ENCODE measurements around the gene PIK3AP1.

PIK3AP1 gene

DNA sequence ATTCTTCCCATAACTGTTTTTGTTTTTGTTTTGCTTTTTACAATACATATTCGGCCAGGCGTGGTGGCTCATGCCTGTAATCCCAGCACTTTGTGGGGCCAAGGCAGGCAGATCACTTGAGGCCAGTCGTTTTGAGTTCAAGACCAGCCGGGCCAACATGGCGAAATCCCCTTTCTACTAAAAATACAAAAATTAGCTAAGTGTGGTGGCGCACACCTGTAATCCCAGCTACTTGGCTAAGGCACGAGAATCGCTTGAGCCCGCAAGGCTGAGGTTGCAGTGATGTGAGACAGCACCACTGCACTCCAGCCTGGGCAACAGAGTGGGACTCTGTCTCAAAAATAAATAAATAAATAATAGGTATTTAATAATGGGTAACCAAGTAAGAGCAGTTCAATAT is 135.8 kb downstream of the PIK3AP1 start:
- Histone ChIP-seq H4K91ac (ENCODE audit: low read length) (no peak overlapping the region), H3K4me1 (ENCODE audit: control insufficient read depth, insufficient read depth, low read depth, low read length) (peaks cover 7% of the 10 kb centered on the region), H3K4me2 (ENCODE audit: low read length, poor library complexity, severe bottlenecking) (peak overlapping the region; percentile 50), H3K18ac (ENCODE audit: low read depth in 1 of 2, low read length in 2 of 2) (no peak overlapping the region), H2BK120ac (ENCODE audit: low read depth, low read length) (no peak overlapping the region), H2BK12ac (ENCODE audit: low read length in 2 of 2) (no peak overlapping the region), H3K79me1 (replicated peaks; ENCODE audit: low read length, poor library complexity, severe bottlenecking) (no peaks in the 10 kb centered on the region), H2AK5ac (ENCODE audit: low read length, severe bottlenecking) (no peak overlapping the region), H3K36me3 (ENCODE audit: control insufficient read depth in 1 of 2, insufficient read depth in 2 of 2, low read depth in 1 of 2, low read length in 2 of 2) (no peaks in the 10 kb centered on the region), H3K27ac (ENCODE audit: low read length, poor library complexity, severe bottlenecking) (no peak overlapping the region), H3K27me3 (ENCODE audit: control insufficient read depth in 1 of 2, insufficient read depth in 1 of 2, low read length in 2 of 2) (no peaks in the 10 kb centered on the region), H2AFZ (ENCODE audit: low read depth, low read length) (no peak overlapping the region), H2BK5ac (ENCODE audit: low read depth, low read length, poor library complexity, severe bottlenecking) (no peak overlapping the region), H3K14ac (ENCODE audit: low read length in 2 of 2) (no peak overlapping the region), H2BK15ac (ENCODE audit: low read depth, poor library complexity, severe bottlenecking) (no peak overlapping the region), H3K9me3 (ENCODE audit: control insufficient read depth, low read length) (no peaks in the 10 kb centered on the region), H3K4me3 (ENCODE audit: insufficient read depth in 1 of 2, low read depth in 1 of 2, low read length in 2 of 2) (peak overlapping the region in 1 of 2 experiments; percentile 98), H4K8ac (ENCODE audit: low read length) (no peak overlapping the region), H3K23ac (ENCODE audit: low read length in 2 of 2) (no peak overlapping the region), H3K4ac (ENCODE audit: low read depth in 1 of 2, low read length in 2 of 2) (no peak overlapping the region), H3K9ac (ENCODE audit: low read length) (peak overlapping the region; percentile 98)
- 96% methylated on average over 8 of the region's 9 CpGs for WGBS
- no peak for DNase-seq

DNA sequence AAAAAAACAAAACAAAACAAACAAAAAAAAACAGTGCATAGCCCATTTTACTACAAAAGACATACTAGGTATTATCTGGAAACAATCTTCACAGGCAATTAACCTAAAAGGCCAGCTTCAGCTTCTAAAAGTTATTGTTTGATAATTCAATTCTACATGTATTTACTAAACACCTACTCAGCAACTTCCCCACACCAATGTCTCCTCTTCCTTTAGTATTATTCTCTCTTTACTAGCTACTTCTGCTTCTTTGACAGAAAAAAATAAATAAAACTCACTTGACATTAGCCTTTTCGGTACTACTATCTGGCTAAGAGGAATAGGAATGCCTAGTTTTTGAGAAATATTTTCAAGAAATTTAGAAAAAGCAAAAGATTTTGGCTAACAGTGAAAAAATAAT is 136.3 kb downstream of the PIK3AP1 start:
- no peak overlapping the region for H3K14ac ChIP-seq (ENCODE audit: low read length in 2 of 2)
- H3K9ac ChIP-seq (ENCODE audit: low read length), result peak overlapping the region; percentile 98
- H3K36me3 ChIP-seq (ENCODE audit: control insufficient read depth in 1 of 2, insufficient read depth in 2 of 2, low read depth in 1 of 2, low read length in 2 of 2), result no peaks in the 10 kb centered on the region
- H3K4me1 ChIP-seq (ENCODE audit: control insufficient read depth, insufficient read depth, low read depth, low read length), result peaks cover 7% of the 10 kb centered on the region
- H2BK15ac ChIP-seq (ENCODE audit: low read depth, poor library complexity, severe bottlenecking), result no peak overlapping the region
- H3K4me2 ChIP-seq (ENCODE audit: low read length, poor library complexity, severe bottlenecking), result no peak overlapping the region
- H3K18ac ChIP-seq (ENCODE audit: low read depth in 1 of 2, low read length in 2 of 2), result no peak overlapping the region
- no CpG with 5 or more reads among the region's 1 CpG for WGBS
- no peak overlapping the region for H3K23ac ChIP-seq (ENCODE audit: low read length in 2 of 2)
- no peak overlapping the region for H2AK5ac ChIP-seq (ENCODE audit: low read length, severe bottlenecking)
- H4K8ac ChIP-seq (ENCODE audit: low read length), result no peak overlapping the region
- no peak overlapping the region for H3K27ac ChIP-seq (ENCODE audit: low read length, poor library complexity, severe bottlenecking)
- H2BK120ac ChIP-seq (ENCODE audit: low read depth, low read length), result no peak overlapping the region
- H2BK5ac ChIP-seq (ENCODE audit: low read depth, low read length, poor library complexity, severe bottlenecking), result no peak overlapping the region
- H2AFZ ChIP-seq (ENCODE audit: low read depth, low read length), result no peak overlapping the region
- H3K9me3 ChIP-seq (ENCODE audit: control insufficient read depth, low read length), result no peaks in the 10 kb centered on the region
- H3K79me1 ChIP-seq (replicated peaks; ENCODE audit: low read length, poor library complexity, severe bottlenecking), result no peaks in the 10 kb centered on the region
- H4K91ac ChIP-seq (ENCODE audit: low read length), result no peak overlapping the region
- H3K4ac ChIP-seq (ENCODE audit: low read depth in 1 of 2, low read length in 2 of 2), result no peak overlapping the region
- peak overlapping the region in 1 of 2 experiments; percentile 98 for H3K4me3 ChIP-seq (ENCODE audit: insufficient read depth in 1 of 2, low read depth in 1 of 2, low read length in 2 of 2)
- DNase-seq, result no peak
- H2BK12ac ChIP-seq (ENCODE audit: low read length in 2 of 2), result no peak overlapping the region
- H3K27me3 ChIP-seq (ENCODE audit: control insufficient read depth in 1 of 2, insufficient read depth in 1 of 2, low read length in 2 of 2), result no peaks in the 10 kb centered on the region

DNA sequence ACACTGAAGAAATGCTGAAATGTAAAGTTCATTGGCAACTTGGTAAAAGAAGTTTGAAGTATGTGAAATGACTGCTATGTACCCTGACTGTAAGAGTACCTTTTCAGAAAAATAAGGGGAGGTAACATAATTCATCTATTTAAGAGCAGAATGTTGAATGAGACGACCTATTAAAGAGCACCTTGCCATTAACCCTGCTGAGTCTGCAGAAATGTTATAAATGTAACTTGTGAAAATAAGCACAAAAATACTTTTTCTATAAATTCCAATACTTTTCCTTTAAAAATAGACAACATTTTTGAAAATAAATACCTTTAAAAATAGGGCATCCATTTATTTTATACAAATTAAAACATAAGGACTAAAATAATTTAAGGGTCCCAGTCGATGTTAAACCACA is 141.2 kb downstream of the PIK3AP1 start:
- Histone ChIP-seq H3K4me3 (ENCODE audit: insufficient read depth in 1 of 2, low read depth in 1 of 2, low read length in 2 of 2) (no peak overlapping the region), H4K91ac (ENCODE audit: low read length) (no peak overlapping the region), H3K23ac (ENCODE audit: low read length in 2 of 2) (no peak overlapping the region), H2BK5ac (ENCODE audit: low read depth, low read length, poor library complexity, severe bottlenecking) (no peak overlapping the region), H2AFZ (ENCODE audit: low read depth, low read length) (no peak overlapping the region), H2BK12ac (ENCODE audit: low read length in 2 of 2) (no peak overlapping the region), H3K4me1 (ENCODE audit: control insufficient read depth, insufficient read depth, low read depth, low read length) (peaks cover 7% of the 10 kb centered on the region), H3K18ac (ENCODE audit: low read depth in 1 of 2, low read length in 2 of 2) (no peak overlapping the region), H3K27ac (ENCODE audit: low read length, poor library complexity, severe bottlenecking) (no peak overlapping the region), H3K9me3 (ENCODE audit: control insufficient read depth, low read length) (no peaks in the 10 kb centered on the region), H2AK5ac (ENCODE audit: low read length, severe bottlenecking) (no peak overlapping the region), H3K9ac (ENCODE audit: low read length) (no peak overlapping the region), H4K8ac (ENCODE audit: low read length) (no peak overlapping the region), H3K79me1 (replicated peaks; ENCODE audit: low read length, poor library complexity, severe bottlenecking) (no peaks in the 10 kb centered on the region), H3K27me3 (ENCODE audit: control insufficient read depth in 1 of 2, insufficient read depth in 1 of 2, low read length in 2 of 2) (no peaks in the 10 kb centered on the region), H2BK15ac (ENCODE audit: low read depth, poor library complexity, severe bottlenecking) (no peak overlapping the region), H2BK120ac (ENCODE audit: low read depth, low read length) (no peak overlapping the region), H3K14ac (ENCODE audit: low read length in 2 of 2) (no peak overlapping the region), H3K36me3 (ENCODE audit: control insufficient read depth in 1 of 2, insufficient read depth in 2 of 2, low read depth in 1 of 2, low read length in 2 of 2) (peaks cover 3 to 18% of the 10 kb centered on the region in 2 experiments), H3K4me2 (ENCODE audit: low read length, poor library complexity, severe bottlenecking) (no peak overlapping the region), H3K4ac (ENCODE audit: low read depth in 1 of 2, low read length in 2 of 2) (no peak overlapping the region)
- no peak for DNase-seq
- no CpG with 5 or more reads among the region's 2 CpGs for WGBS

DNA sequence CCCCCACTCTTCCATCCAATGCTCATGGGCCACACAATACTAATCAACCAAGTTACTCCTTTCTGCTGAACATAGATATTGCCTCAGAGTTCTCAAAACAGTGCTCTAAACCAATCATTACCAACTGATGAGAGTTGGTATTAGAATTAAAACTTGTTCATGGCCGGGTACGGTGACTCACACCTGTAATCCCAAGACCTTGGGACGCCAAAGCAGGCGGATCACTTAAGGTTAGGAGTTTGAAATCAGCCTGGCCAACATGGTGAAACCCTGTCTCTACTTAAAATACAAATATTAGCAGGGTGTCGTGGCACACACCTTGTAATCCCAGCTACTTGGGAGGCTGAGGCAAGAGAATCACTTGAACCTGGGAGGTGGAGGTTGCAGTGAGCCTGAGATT is 141.7 kb downstream of the PIK3AP1 start:
- Histone ChIP-seq H4K8ac (ENCODE audit: low read length) (no peak overlapping the region), H2BK120ac (ENCODE audit: low read depth, low read length) (no peak overlapping the region), H3K9ac (ENCODE audit: low read length) (no peak overlapping the region), H3K36me3 (ENCODE audit: control insufficient read depth in 1 of 2, insufficient read depth in 2 of 2, low read depth in 1 of 2, low read length in 2 of 2) (peaks cover 3 to 18% of the 10 kb centered on the region in 2 experiments), H3K14ac (ENCODE audit: low read length in 2 of 2) (no peak overlapping the region), H3K23ac (ENCODE audit: low read length in 2 of 2) (no peak overlapping the region), H3K9me3 (ENCODE audit: control insufficient read depth, low read length) (no peaks in the 10 kb centered on the region), H3K18ac (ENCODE audit: low read depth in 1 of 2, low read length in 2 of 2) (no peak overlapping the region), H3K27ac (ENCODE audit: low read length, poor library complexity, severe bottlenecking) (no peak overlapping the region), H3K4me3 (ENCODE audit: insufficient read depth in 1 of 2, low read depth in 1 of 2, low read length in 2 of 2) (no peak overlapping the region), H2BK12ac (ENCODE audit: low read length in 2 of 2) (no peak overlapping the region), H3K79me1 (replicated peaks; ENCODE audit: low read length, poor library complexity, severe bottlenecking) (no peaks in the 10 kb centered on the region), H2AFZ (ENCODE audit: low read depth, low read length) (no peak overlapping the region), H3K27me3 (ENCODE audit: control insufficient read depth in 1 of 2, insufficient read depth in 1 of 2, low read length in 2 of 2) (no peaks in the 10 kb centered on the region), H3K4me1 (ENCODE audit: control insufficient read depth, insufficient read depth, low read depth, low read length) (peaks cover 7% of the 10 kb centered on the region), H2BK15ac (ENCODE audit: low read depth, poor library complexity, severe bottlenecking) (no peak overlapping the region), H4K91ac (ENCODE audit: low read length) (no peak overlapping the region), H2BK5ac (ENCODE audit: low read depth, low read length, poor library complexity, severe bottlenecking) (no peak overlapping the region), H3K4ac (ENCODE audit: low read depth in 1 of 2, low read length in 2 of 2) (no peak overlapping the region), H3K4me2 (ENCODE audit: low read length, poor library complexity, severe bottlenecking) (no peak overlapping the region), H2AK5ac (ENCODE audit: low read length, severe bottlenecking) (no peak overlapping the region)
- WGBS, result 96% methylated on average over 4 of the region's 5 CpGs
- DNase-seq, result no peak
